Stomach (tissue), 4 donors: Measurements from ENCODE around the gene SEC62.

ENCODE experiments used
- POLR2A ChIP-seq, 4 donors: fragments of 450-650 bp; IDR thresholded peaks; one replicate each; pipeline ENCODE4 v1.6.1; 2016; ENCODE audit warnings: antibody characterized with exemption in 4 of 4, control low read depth in 2 of 4, mild to moderate bottlenecking in 1 of 4, moderate library complexity in 1 of 4
- POLR2AphosphoS5 ChIP-seq, 3 donors: sonication (generic); formaldehyde crosslinking; IDR thresholded peaks; one replicate each; pipeline ENCODE4 v1.6.1; 2016; ENCODE audit warnings: antibody characterized with exemption in 3 of 3
- TF ChIP-seq, protein P1 (sequence below), 7 experiments: fragments of 450-650 bp in 4 of 7; fragments of 200-600 bp in 3 of 7; sonication (generic) in 3 of 7; IDR thresholded peaks; one replicate each; pipeline ENCODE4 v1.5.1; 2016 to 2019; ENCODE audit warnings: antibody characterized with exemption in 7 of 7, control low read depth in 2 of 7, mild to moderate bottlenecking in 1 of 7

- TF ChIP-seq, protein P1, sequence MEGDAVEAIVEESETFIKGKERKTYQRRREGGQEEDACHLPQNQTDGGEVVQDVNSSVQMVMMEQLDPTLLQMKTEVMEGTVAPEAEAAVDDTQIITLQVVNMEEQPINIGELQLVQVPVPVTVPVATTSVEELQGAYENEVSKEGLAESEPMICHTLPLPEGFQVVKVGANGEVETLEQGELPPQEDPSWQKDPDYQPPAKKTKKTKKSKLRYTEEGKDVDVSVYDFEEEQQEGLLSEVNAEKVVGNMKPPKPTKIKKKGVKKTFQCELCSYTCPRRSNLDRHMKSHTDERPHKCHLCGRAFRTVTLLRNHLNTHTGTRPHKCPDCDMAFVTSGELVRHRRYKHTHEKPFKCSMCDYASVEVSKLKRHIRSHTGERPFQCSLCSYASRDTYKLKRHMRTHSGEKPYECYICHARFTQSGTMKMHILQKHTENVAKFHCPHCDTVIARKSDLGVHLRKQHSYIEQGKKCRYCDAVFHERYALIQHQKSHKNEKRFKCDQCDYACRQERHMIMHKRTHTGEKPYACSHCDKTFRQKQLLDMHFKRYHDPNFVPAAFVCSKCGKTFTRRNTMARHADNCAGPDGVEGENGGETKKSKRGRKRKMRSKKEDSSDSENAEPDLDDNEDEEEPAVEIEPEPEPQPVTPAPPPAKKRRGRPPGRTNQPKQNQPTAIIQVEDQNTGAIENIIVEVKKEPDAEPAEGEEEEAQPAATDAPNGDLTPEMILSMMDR (IDR thresholded peaks at IDR 0.05): no peak
- TF ChIP-seq POLR2A (IDR thresholded peaks at IDR 0.05) (no peak), POLR2AphosphoS5 (IDR thresholded peaks at IDR 0.05) (no peak)
Observed at GRCh38 chr3:169940470-169941181, 26.0 kb upstream of the SEC62 start.
